GM21423 (cell line): ENCODE results near the gene RAP1A.

ENCODE experiments used
- ATAC-seq: cut with Tn5 transposase; IDR thresholded peaks from one replicate; pipeline ENCODE4 v1.9.1; 2021; ENCODE audit warnings: mild to moderate bottlenecking, moderate library complexity; ENCODE audit not compliant: unreplicated experiment

RAP1A gene

DNA sequence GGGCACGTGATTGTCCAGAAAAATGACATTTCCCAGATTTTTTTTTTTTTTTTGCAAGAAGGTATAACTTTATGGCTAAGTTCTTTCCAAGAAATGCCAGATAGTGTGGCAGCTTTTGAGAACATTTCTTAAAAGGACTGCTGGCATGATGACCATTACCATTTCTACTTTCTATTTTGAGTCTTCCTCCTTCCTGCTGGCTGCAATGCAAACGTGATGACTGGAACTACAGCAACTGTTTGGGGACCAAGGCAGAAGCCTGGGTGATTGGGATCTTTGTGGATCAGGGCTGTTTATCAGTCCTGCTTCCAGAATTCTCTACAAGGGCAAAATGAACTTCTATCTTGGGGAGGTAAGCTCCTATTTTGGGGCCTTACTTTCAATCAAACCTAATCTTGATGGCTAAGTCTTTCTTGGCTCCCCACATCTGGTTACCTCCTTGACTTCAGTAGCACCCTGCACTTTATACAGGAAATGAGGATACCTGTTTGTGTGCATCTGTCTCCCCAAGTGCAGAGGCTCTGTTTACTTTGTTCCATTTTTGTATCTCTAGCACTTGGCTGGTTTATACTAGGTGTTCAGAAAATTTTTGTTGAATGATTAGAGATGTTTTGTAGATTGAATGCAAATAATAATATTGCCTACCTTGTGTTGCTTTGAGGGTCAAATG lies 132.5 kb downstream of the RAP1A start:
- no peak for ATAC-seq

DNA sequence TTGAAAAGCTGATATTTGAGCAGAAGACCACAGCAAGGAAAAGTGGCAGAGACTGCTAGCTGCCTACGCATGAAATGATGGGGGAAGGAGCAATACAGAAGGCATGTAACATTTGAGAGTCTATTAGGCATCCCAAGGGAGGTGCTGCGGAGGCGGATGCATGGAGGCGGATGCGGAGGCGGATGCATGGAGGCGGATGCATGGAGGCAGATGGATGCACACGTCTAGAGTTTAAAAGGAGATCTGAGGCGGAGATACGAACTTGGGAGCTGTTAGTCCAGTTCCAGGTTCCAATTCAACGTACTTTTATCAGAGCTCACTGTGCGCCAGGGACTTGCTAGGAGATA lies 135.4 kb downstream of the RAP1A start:
- peak; percentile 5 for ATAC-seq

GRCh38 chr1:111755331-111756123 lies 135.9 kb downstream of the RAP1A start, which contains the start of gene DDX20:
DDX20 (plus strand) TSS chr1:111755901; CDS start chr1:111755925, 24 bp downstream.
- ATAC-seq = peak; percentile 94

- peak; percentile 5 for ATAC-seq
These were observed 136.5 kb downstream of the RAP1A start for GRCh38 chr1:111756124-111756513.

DNA sequence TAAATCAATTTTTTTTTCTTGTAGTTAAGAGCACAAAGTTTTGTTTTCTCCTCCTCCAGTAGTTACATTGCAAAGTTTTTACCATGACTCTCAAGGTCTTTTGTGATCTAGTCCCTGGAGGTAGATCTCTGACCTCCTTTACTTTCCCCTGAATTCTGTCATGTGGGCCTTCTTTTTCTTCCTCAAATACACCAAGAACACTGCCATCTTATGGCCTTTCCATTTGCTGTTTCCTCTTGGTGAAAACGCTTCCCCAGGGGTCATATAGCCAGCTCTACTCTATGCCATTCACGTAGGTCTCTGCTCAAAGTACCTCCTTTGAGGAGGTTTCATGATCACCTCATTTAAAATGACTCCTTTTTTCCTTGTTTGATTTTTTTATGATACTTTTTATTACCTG lies 138.8 kb downstream of the RAP1A start:
- ATAC-seq = no peak

DNA sequence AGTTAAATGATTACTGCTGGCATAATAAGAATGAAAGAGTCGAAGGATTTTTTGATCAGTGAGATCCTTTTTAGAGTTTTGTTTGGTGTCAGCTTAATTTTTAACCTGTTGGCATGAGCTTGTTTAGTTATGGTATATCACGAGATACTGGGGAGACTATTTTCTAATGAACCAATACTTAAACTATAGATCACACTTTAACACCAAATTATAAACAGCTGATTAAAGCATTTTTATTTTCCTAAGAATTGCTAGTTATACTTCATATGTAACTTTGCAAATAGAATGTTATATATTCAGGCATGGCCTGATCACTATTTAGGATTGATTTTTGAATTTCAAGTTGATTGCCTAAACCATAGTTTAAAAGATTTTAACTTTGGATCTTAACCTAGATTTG lies 142.1 kb downstream of the RAP1A start:
- ATAC-seq = no peak

DNA sequence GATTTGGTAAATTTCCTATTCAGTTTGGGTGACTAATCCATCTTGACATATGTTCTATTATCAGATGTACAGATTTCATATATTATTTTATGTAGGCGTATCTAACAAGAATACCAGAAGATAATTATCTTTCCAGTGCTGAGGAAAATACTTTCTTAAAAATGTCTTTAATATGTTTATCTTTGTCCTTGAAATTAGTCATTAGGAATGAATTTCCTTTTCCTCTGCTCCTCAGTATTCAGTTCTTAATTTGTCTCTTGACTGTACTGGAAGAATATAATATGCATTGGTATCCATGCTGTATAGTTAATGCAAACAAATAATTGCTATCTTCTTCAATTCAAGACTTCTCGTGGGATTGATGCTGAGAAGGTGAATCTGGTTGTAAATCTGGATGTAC lies 142.7 kb downstream of the RAP1A start:
- no peak for ATAC-seq
